ENCODE results near the gene DCX. TPM values are rescaled to one million over a fixed set of nuclear protein-coding genes. Genes with fewer than 3 reads are reported as not detected.

DCX gene
- total RNA-seq, 1 experiment from 2014 or later, result not detected

- TF ChIP-seq, protein P1, sequence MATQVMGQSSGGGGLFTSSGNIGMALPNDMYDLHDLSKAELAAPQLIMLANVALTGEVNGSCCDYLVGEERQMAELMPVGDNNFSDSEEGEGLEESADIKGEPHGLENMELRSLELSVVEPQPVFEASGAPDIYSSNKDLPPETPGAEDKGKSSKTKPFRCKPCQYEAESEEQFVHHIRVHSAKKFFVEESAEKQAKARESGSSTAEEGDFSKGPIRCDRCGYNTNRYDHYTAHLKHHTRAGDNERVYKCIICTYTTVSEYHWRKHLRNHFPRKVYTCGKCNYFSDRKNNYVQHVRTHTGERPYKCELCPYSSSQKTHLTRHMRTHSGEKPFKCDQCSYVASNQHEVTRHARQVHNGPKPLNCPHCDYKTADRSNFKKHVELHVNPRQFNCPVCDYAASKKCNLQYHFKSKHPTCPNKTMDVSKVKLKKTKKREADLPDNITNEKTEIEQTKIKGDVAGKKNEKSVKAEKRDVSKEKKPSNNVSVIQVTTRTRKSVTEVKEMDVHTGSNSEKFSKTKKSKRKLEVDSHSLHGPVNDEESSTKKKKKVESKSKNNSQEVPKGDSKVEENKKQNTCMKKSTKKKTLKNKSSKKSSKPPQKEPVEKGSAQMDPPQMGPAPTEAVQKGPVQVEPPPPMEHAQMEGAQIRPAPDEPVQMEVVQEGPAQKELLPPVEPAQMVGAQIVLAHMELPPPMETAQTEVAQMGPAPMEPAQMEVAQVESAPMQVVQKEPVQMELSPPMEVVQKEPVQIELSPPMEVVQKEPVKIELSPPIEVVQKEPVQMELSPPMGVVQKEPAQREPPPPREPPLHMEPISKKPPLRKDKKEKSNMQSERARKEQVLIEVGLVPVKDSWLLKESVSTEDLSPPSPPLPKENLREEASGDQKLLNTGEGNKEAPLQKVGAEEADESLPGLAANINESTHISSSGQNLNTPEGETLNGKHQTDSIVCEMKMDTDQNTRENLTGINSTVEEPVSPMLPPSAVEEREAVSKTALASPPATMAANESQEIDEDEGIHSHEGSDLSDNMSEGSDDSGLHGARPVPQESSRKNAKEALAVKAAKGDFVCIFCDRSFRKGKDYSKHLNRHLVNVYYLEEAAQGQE (IDR thresholded peaks at IDR 0.05; ENCODE audit: low read depth), result no peak
- no peak for TF ChIP-seq SRF (IDR thresholded peaks at IDR 0.05; ENCODE audit: low read depth)
- TF ChIP-seq ATF3 (IDR thresholded peaks at IDR 0.05), result no peak
- TF ChIP-seq CEBPB (IDR thresholded peaks at IDR 0.05; ENCODE audit: low read depth), result no peak
- TF ChIP-seq RAD21 (IDR thresholded peaks at IDR 0.05; ENCODE audit: low read depth), result no peak
- TF ChIP-seq EZH2 (IDR thresholded peaks at IDR 0.05), result no peak
- TF ChIP-seq TCF7L2 (IDR thresholded peaks at IDR 0.05; ENCODE audit: borderline replicate concordance, extremely low read depth, insufficient read depth, insufficient read length), result no peak
- no peak for TF ChIP-seq ZBTB33 (IDR thresholded peaks at IDR 0.05; ENCODE audit: extremely low read depth, insufficient replicate concordance, low read length)
- no peak for TF ChIP-seq JUND (IDR thresholded peaks at IDR 0.05)
- no peak for TF ChIP-seq CBX3 (IDR thresholded peaks at IDR 0.05; ENCODE audit: low read depth)
- TF ChIP-seq FOSL1 (IDR thresholded peaks at IDR 0.05; ENCODE audit: low read depth), result no peak
Observed at GRCh38 chrX:111302284-111302683, 109.7 kb downstream of the DCX start (continued).

Data from HCT116 (cell line).